ENCODE measurements around the gene CERS1. TPM values are rescaled to one million over a fixed set of nuclear protein-coding genes. Genes with fewer than 3 reads are reported as not detected.

CERS1 gene
- total and polyA plus RNA-seq, 4 donors: 0.28 TPM; not detected in 3

- WGBS: 95% methylated on average over 36 of the region's 36 CpGs
- H3K27ac ChIP-seq (ENCODE audit: low read depth in 1 of 2, low read length in 2 of 2): no peak overlapping the region
- no peak overlapping the region for H3K9ac ChIP-seq (ENCODE audit: low read depth in 1 of 2, low read length in 2 of 2)
- peaks cover 4 to 61% (median 18%) of the 10 kb centered on the region in 4 donors for H3K36me3 ChIP-seq (ENCODE audit: control insufficient read depth in 4 of 4, insufficient read depth in 3 of 4, low read depth in 1 of 4, low read length in 3 of 4)
- no peaks in the 10 kb centered on the region for H3K27me3 ChIP-seq (ENCODE audit: control insufficient read depth in 4 of 4, insufficient read depth in 4 of 4, low read length in 3 of 4)
- no peak for DNase-seq (ENCODE audit: low spot score)
- H3K4me3 ChIP-seq (ENCODE audit: low read depth in 1 of 3, low read length in 3 of 3): no peak overlapping the region
- TF ChIP-seq SP1 (IDR thresholded peaks at IDR 0.05) (no peak), NR2F2 (IDR thresholded peaks at IDR 0.05) (no peak), RXRA (IDR thresholded peaks at IDR 0.05) (no peak), MAX (IDR thresholded peaks at IDR 0.05) (no peak), CTCF (IDR thresholded peaks at IDR 0.05; ENCODE audit: low read depth, low read length, missing input control) (no peak), ZBTB33 (IDR thresholded peaks at IDR 0.05) (no peak), ATF3 (IDR thresholded peaks at IDR 0.05) (no peak), JUND (IDR thresholded peaks at IDR 0.05) (no peak), FOXA2 (IDR thresholded peaks at IDR 0.05) (no peak), RAD21 (IDR thresholded peaks at IDR 0.05) (no peak), FOXA1 (IDR thresholded peaks at IDR 0.05) (no peak), REST (IDR thresholded peaks at IDR 0.05) (no peak), YY1 (IDR thresholded peaks at IDR 0.05) (no peak), HNF4A (conservative IDR thresholded peaks at IDR 0.05) (no peak), TAF1 (conservative IDR thresholded peaks at IDR 0.05) (no peak), HNF4G (IDR thresholded peaks at IDR 0.05) (no peak), GABPA (IDR thresholded peaks at IDR 0.05 in 1 of 2, conservative IDR thresholded peaks at IDR 0.05 in 1 of 2) (no peak)
- H3K4me1 ChIP-seq (ENCODE audit: control insufficient read depth in 4 of 4, insufficient read depth in 4 of 4, low read length in 3 of 4): no peaks in the 10 kb centered on the region
- no peaks in the 10 kb centered on the region for H3K9me3 ChIP-seq (ENCODE audit: control insufficient read depth in 4 of 4, low read length in 3 of 4)
These were observed 10.9 kb upstream of the CERS1 start for GRCh38 chr19:18906605-18907519.
